ENCODE data around the gene POC1A. TPM values are rescaled to one million over a fixed set of nuclear protein-coding genes. Genes with fewer than 3 reads are reported as not detected.

Gene POC1A
- total and polyA plus RNA-seq, 10 of the 15 experiments (the other 5 are each of a cell fraction or from before 2014, with no cell fraction given) = 8.5 to 49.8 (median 23.5) TPM

GRCh38 chr3:52195823-52196331 is 41.7 kb upstream of the POC1A start:
- Histone ChIP-seq H3K27me3 (replicated peaks in 1 of 2; ENCODE audit: control insufficient read depth in 2 of 2, insufficient read depth in 2 of 2, low read length in 1 of 2) (no peaks in the 10 kb centered on the region), H3K4me3 (no peak overlapping the region), H3K9me3 (replicated peaks; ENCODE audit: control insufficient read depth, insufficient read depth, low read length) (no peaks in the 10 kb centered on the region), H3K36me3 (ENCODE audit: control insufficient read depth in 2 of 2, insufficient read depth in 2 of 2, low read length in 1 of 2) (0 out of 4 replicates have a peak, but pooled peaks cover 0 to 4% of the 10 kb centered on the region in 2 experiments), H4K20me1 (ENCODE audit: control insufficient read depth, insufficient read depth) (no peaks in the 10 kb centered on the region), H3K4me2 (ENCODE audit: control insufficient read depth, insufficient read depth) (no peak overlapping the region), H3K4me1 (ENCODE audit: control insufficient read depth, insufficient read depth, low read length) (peaks cover 25% of the 10 kb centered on the region), H2AFZ (ENCODE audit: control insufficient read depth, low read depth, low read length) (no peak overlapping the region), H3K27ac (ENCODE audit: control insufficient read depth, insufficient read depth) (no peak overlapping the region), H3K9ac (ENCODE audit: control insufficient read depth, insufficient read depth, low read length) (no peak overlapping the region), H3K79me2 (ENCODE audit: control insufficient read depth, insufficient read depth, low read length) (peaks cover 19% of the 10 kb centered on the region)
- CTCF ChIA-PET = interaction anchor here (1.1 kb wide), 1 partner anchor 9 kb away, joined by 3 read pairs; no protein-coding TSS in a partner anchor
- in situ Hi-C loops (cut with MboI) = no loop called here
- POLR2A ChIA-PET = interaction anchor here (1.1 to 1.2 kb wide), 2 partner anchors 9 to 42 kb away, joined by 4 read pairs; partner anchors contain the start of gene POC1A
- FAIRE-seq = no peak
- ATAC-seq = no peak
- DNase-seq (ENCODE audit: low read depth, low spot score) = no peak
- BruUV-seq (replicated peaks) = no TSS peak
- RAD21 ChIA-PET (ENCODE audit: unreplicated experiment) = no interaction called here
- 51% methylated on average over 10 of the region's 10 CpGs for WGBS (ENCODE audit: insufficient coverage, insufficient replicate concordance, low lambda C conversion rate, missing lambda C conversion rate)
- SMC1A ChIA-PET (ENCODE audit: uncharacterized antibody, unreplicated experiment) = interaction anchor here (1.0 to 1.6 kb wide), 3 partner anchors 10 to 25 kb away, joined by 3 to 5 read pairs (median 3); no protein-coding TSS in a partner anchor
- TF ChIP-seq CEBPZ (IDR thresholded peaks at IDR 0.05; ENCODE audit: low read depth, low read length) = no peak
- TF ChIP-seq PAX8 (IDR thresholded peaks at IDR 0.05) = no peak
- TF ChIP-seq SREBF2 (IDR thresholded peaks at IDR 0.05; ENCODE audit: low read length) = no peak
- TF ChIP-seq NR2F1 (conservative IDR thresholded peaks at IDR 0.05) = peak; percentile 87
- 0 out of 4 replicates have a peak, but pooled peaks of 1 of the 2 experiments have one; percentile 12 for TF ChIP-seq IKZF2 (IDR thresholded peaks at IDR 0.05)
- no peak for TF ChIP-seq NFYA (IDR thresholded peaks at IDR 0.05; ENCODE audit: borderline replicate concordance, low read depth, low read length)
- TF ChIP-seq FOXK2 (IDR thresholded peaks at IDR 0.05) = no peak
- peak; percentile 48; the same call in 1 of the 2 replicates for TF ChIP-seq IKZF1 (conservative IDR thresholded peaks at IDR 0.05)
- peak; percentile 42; the same call in 1 of the 2 replicates for TF ChIP-seq DPF2 (IDR thresholded peaks at IDR 0.05)
- TF ChIP-seq REST (IDR thresholded peaks at IDR 0.05; ENCODE audit: low read depth, low read length) = no peak
- intact Hi-C loops (cut with micrococcal nuclease; ENCODE audit: unreplicated experiment) = no loop called here

All from GM12878 (cell line).